PC-3 (cell line): ENCODE results near the gene CD160. TPM values are rescaled to one million over a fixed set of nuclear protein-coding genes. Genes with fewer than 3 reads are reported as not detected.

Experiments
- ATAC-seq: fragments of 200-7000 bp; cut with Tn5 transposase; 2 replicates; pipeline ENCODE4 v1.9.1; 2020; ENCODE audit warnings: mild to moderate bottlenecking, moderate library complexity
- BruUV-seq: library from RNA; stranded (reverse); fragments of 400-500 nt; replicated peaks from 2 replicates; lab custom pipeline; 2021; lab: Mats Ljungman, UMichigan
- CTCF ChIA-PET: fragments of 300-600 bp; sonication (Branson Sonifier 250); formaldehyde crosslinking; loops from one replicate; lab custom pipeline; 2022; ENCODE audit warnings: antibody characterized with exemption; lab: Charles Lee
- POLR2A ChIA-PET: fragments of 300-600 bp; sonication (Branson Sonifier 250); formaldehyde crosslinking; loops from one replicate; lab custom pipeline; 2022; ENCODE audit warnings: antibody characterized with exemption; ENCODE audit not compliant: unreplicated experiment; lab: Charles Lee
- DNase-seq: peaks from one replicate; pipeline ENCODE4 v3.0.0-alpha.2; 2015
- H2AFZ ChIP-seq: fragments of 300-600 bp; sonication (generic); 2 replicates; pipeline ENCODE4 v1.6.0; 2016; ENCODE audit warnings: antibody characterized with exemption, low read length
- H3F3A ChIP-seq: fragments of 300-600 bp; sonication (generic); one replicate; pipeline ENCODE4 v1.6.0; 2017; ENCODE audit warnings: antibody characterized with exemption, low read length, control low read depth, mild to moderate bottlenecking; ENCODE audit not compliant: unreplicated experiment
- H3K27ac ChIP-seq: fragments of 300-600 bp; sonication (generic); 2 replicates; pipeline ENCODE4 v1.5.1; 2016; ENCODE audit warnings: mild to moderate bottlenecking, low read length
- H3K27me3 ChIP-seq: fragments of 300-600 bp; sonication (generic); 2 replicates; pipeline ENCODE4 v1.6.1; 2016; ENCODE audit warnings: low read length, mixed read lengths
- H3K36me3 ChIP-seq: fragments of 300-600 bp; sonication (generic); 2 replicates; pipeline ENCODE4 v1.6.1; 2016; ENCODE audit warnings: low read depth, mixed run types, low read length, mixed read lengths
- H3K4me1 ChIP-seq: fragments of 300-600 bp; sonication (generic); 2 replicates; pipeline ENCODE4 v1.5.1; 2016; ENCODE audit warnings: low read length; ENCODE audit not compliant: insufficient read depth
- H3K4me2 ChIP-seq: fragments of 300-600 bp; sonication (generic); 2 replicates; pipeline ENCODE4 v1.6.0; 2016; ENCODE audit warnings: low read length
- H3K4me3 ChIP-seq: fragments of 300-600 bp; sonication (generic); 2 replicates; pipeline ENCODE4 v1.5.1; 2016; ENCODE audit warnings: mild to moderate bottlenecking, low read length, mixed read lengths
- H3K79me2 ChIP-seq: fragments of 300-600 bp; sonication (generic); 2 replicates; pipeline ENCODE4 v1.6.1; 2017; ENCODE audit warnings: low read length, mixed read lengths
- H3K9ac ChIP-seq: fragments of 300-600 bp; sonication (generic); 2 replicates; pipeline ENCODE4 v1.6.0; 2016; ENCODE audit warnings: mild to moderate bottlenecking, low read length
- H3K9me2 ChIP-seq: fragments of 300-600 bp; sonication (generic); replicated peaks from 2 replicates; pipeline ENCODE4 v1.6.1; 2016; ENCODE audit warnings: mixed run types, low read length, mixed read lengths
- H3K9me3 ChIP-seq: fragments of 300-600 bp; sonication (generic); 2 replicates; pipeline ENCODE4 v1.6.1; 2016; ENCODE audit warnings: low read length, mixed read lengths
- H4K20me1 ChIP-seq: fragments of 300-600 bp; sonication (generic); 2 replicates; pipeline ENCODE4 v1.6.1; 2016; ENCODE audit warnings: low read length, mixed read lengths
- EZH2 ChIP-seq: fragments of 300-600 bp; sonication (generic); IDR thresholded peaks from one replicate; pipeline ENCODE4 v1.6.1; 2017; ENCODE audit warnings: antibody characterized with exemption, mild to moderate bottlenecking, low read length; ENCODE audit not compliant: unreplicated experiment
- EZH2phosphoT487 ChIP-seq: fragments of 300-600 bp; sonication (generic); IDR thresholded peaks from 2 replicates; pipeline ENCODE4 v1.6.1; 2018; ENCODE audit warnings: mild to moderate bottlenecking, antibody characterized with exemption, low read length, borderline replicate concordance
- intact Hi-C: fragments of 100-400 bp; cut with micrococcal nuclease; formaldehyde crosslinking; loops from 2 replicates; pipeline ENCODE4 v1.9.0; 2023
- total RNA-seq: library from RNA; depleted of rRNA; stranded (reverse); fragments of >200 nt; gene quantifications from 2 replicates; pipeline ENCODE4 v1.2.3, GENCODE V29; 2014
- TF ChIP-seq, protein P1 (sequence below): fragments of 300-600 bp; sonication (generic); conservative IDR thresholded peaks from 2 replicates; pipeline ENCODE4 v1.5.1; 2017; ENCODE audit warnings: antibody characterized with exemption, low read depth, mild to moderate bottlenecking, low read length

The CD160 gene
- total RNA-seq, 1 experiment from 2014 or later = not detected

DNA sequence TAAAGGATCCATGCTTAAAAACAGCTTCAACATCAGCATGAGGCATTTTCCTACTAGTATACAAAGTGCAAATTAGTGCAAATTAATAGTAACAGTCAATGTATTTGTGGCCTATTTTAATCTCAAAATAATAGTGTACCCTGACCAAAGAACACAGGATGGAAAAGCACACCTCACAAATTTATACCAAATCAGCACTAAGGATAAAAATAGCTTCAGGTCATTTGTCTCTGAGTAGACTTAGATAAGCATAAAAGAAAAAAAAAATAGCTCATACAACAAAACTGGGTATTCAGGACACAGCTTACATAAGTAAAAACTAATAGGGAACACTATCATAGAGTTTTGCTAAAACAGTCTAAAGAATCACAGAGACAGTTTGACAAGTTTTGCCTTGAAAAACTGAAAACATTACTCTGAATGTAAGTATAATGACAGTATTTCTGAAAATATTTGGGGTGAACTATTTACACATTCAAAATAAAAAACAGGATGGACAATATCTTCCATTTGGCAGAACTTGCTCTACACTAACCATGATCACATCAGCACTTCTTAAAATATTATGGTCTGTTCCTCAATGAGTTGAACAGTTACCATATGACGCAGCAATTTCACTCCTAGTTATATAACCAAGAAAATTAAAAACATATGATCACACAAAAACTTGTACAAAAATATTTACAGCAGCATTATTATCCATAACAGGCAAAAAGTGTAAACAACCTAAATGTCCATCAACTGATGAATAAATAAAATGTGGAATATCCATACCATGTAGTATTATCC is 58.3 kb downstream of the CD160 start:
- TF ChIP-seq EZH2 (no peak), EZH2phosphoT487 (no peak)
- TF ChIP-seq, protein P1, sequence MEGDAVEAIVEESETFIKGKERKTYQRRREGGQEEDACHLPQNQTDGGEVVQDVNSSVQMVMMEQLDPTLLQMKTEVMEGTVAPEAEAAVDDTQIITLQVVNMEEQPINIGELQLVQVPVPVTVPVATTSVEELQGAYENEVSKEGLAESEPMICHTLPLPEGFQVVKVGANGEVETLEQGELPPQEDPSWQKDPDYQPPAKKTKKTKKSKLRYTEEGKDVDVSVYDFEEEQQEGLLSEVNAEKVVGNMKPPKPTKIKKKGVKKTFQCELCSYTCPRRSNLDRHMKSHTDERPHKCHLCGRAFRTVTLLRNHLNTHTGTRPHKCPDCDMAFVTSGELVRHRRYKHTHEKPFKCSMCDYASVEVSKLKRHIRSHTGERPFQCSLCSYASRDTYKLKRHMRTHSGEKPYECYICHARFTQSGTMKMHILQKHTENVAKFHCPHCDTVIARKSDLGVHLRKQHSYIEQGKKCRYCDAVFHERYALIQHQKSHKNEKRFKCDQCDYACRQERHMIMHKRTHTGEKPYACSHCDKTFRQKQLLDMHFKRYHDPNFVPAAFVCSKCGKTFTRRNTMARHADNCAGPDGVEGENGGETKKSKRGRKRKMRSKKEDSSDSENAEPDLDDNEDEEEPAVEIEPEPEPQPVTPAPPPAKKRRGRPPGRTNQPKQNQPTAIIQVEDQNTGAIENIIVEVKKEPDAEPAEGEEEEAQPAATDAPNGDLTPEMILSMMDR = no peak
- no peak overlapping the region for H3K27ac ChIP-seq
- H3K9me2 ChIP-seq = no peaks in the 10 kb centered on the region
- H3K9ac ChIP-seq = no peak overlapping the region
- no peaks in the 10 kb centered on the region for H3K9me3 ChIP-seq
- peaks cover 12% of the 10 kb centered on the region for H3K4me1 ChIP-seq
- BruUV-seq = no TSS peak
- DNase-seq = no peak
- no peaks in the 10 kb centered on the region for H4K20me1 ChIP-seq
- no peak for ATAC-seq
- no peaks in the 10 kb centered on the region for H3K36me3 ChIP-seq
- no peak overlapping the region for H3K4me3 ChIP-seq
- H3K27me3 ChIP-seq = no peaks in the 10 kb centered on the region
- peaks cover 9% of the 10 kb centered on the region for H3K79me2 ChIP-seq
- intact Hi-C loops = no loop called here
- H3K4me2 ChIP-seq = no peak overlapping the region
- ChIA-PET POLR2A (no interaction called here), CTCF (interaction anchor here (0.6 kb wide), 1 partner anchor 180 kb away, joined by 4 read pairs; the partner anchor contains the start of gene LIX1L)
- H2AFZ ChIP-seq = no peak overlapping the region
- H3F3A ChIP-seq = no peaks in the 10 kb centered on the region

DNA sequence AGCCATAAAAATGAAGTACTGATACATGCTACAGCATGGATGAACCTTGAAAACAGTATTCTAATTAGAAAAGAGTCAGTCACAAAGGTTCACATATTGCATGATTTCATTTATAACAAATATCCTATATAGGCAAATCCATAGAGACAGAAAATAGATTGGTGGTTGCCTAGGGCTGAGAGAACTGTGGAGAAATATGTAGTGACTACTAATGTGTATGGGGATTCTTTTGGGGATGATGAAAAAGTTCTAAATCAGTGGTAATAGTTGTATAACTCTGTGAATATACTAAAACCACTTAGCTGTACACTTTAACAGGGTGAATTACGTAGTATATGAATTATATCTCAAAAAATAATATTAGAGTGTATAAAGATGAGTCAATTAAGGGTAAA is 58.8 kb downstream of the CD160 start:
- TF ChIP-seq EZH2 (no peak), EZH2phosphoT487 (no peak)
- TF ChIP-seq, protein P1 = no peak
- Histone ChIP-seq H3K36me3 (no peaks in the 10 kb centered on the region), H3K4me1 (peaks cover 18% of the 10 kb centered on the region), H3F3A (no peaks in the 10 kb centered on the region), H3K27ac (no peak overlapping the region), H3K9me3 (no peaks in the 10 kb centered on the region), H3K27me3 (no peaks in the 10 kb centered on the region), H3K4me3 (no peak overlapping the region), H3K9ac (no peak overlapping the region), H3K4me2 (no peak overlapping the region), H2AFZ (no peak overlapping the region), H3K79me2 (peaks cover 9% of the 10 kb centered on the region), H3K9me2 (no peaks in the 10 kb centered on the region), H4K20me1 (no peaks in the 10 kb centered on the region)
- DNase-seq (no peak), ATAC-seq (no peak)
- BruUV-seq = no TSS peak
- intact Hi-C loops = no loop called here
- ChIA-PET CTCF (no interaction called here), POLR2A (no interaction called here)
